Measurements from ENCODE around the gene LTN1.
A peak's percentile ranks its signal among the peaks of the same experiment; 100 is the strongest.
"Not testable (repeated sequence)": the region's sequence is repeated elsewhere in the genome, so short reads cannot be mapped to it uniquely, and the experiment has no call there.

Gene LTN1

DNA sequence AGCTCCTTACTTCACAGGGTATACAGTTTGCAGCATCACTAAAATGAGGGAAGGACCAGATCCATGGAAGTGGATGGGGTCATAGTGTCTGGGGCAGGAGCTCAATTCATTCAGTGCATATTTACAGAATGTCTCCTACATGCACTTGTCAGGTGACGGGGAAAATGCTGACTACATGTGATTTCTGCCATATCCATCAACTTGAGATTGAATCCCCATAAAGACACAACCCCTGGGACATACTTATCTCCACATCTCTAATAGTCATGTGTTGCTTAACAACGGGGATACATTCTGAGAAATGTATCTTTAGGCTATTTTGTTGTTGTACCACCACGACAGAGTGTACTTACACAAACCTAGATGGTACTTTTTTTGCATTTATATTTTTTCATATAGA lies 14.5 kb upstream of the LTN1 start:
- TF ChIP-seq CTCF (IDR thresholded peaks at IDR 0.05; ENCODE audit: extremely low read depth, missing control alignments) = no peak
- DNase-seq (ENCODE audit: low spot score) = no peak

DNA sequence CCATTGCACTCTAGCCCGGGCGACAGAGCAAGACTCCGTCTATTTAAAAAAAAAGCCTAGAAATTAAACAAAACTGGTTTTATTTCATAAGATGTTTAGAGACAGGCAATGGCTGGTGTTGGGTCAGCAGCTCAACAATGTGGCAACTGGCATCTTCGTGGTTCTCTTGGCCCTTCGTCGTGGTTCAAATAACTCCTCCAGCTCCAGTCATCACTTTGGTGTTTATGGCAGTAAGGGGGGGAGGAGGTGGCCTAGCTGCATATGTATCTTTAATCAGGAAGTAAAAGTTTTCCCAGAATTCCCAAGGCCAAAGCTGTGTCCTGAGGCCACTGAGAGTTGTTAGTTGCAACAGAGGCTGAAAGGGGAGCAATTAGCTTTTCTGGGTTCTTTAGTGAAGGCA lies 13.0 kb upstream of the LTN1 start:
- no peak for TF ChIP-seq CTCF (IDR thresholded peaks at IDR 0.05; ENCODE audit: extremely low read depth, missing control alignments)
- no peak for DNase-seq (ENCODE audit: low spot score)

GRCh38 chr21:29002442-29003144 lies 9.9 kb upstream of the LTN1 start:
- no peak for TF ChIP-seq CTCF (IDR thresholded peaks at IDR 0.05; ENCODE audit: extremely low read depth, missing control alignments)
- DNase-seq (ENCODE audit: low spot score) = peak; percentile 96

DNA sequence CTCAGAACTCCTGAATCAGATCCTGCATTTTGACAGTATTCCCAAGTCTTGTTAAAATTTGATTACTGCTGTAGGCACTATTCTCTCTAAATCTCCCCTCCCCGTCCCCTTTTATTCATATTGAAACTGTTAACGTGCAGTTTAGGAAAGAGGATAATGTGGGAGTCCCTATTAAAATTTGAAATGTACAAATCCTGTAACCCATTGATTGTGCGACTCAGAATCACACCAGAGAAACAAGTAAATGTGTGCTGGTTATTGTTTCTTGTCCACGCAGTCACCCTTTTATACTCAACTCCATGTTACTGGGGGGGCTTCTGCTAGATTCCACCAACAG lies 584 bp upstream of the LTN1 start:
- TF ChIP-seq CTCF (IDR thresholded peaks at IDR 0.05; ENCODE audit: extremely low read depth, missing control alignments) = no peak
- no peak for DNase-seq (ENCODE audit: low spot score)

DNA sequence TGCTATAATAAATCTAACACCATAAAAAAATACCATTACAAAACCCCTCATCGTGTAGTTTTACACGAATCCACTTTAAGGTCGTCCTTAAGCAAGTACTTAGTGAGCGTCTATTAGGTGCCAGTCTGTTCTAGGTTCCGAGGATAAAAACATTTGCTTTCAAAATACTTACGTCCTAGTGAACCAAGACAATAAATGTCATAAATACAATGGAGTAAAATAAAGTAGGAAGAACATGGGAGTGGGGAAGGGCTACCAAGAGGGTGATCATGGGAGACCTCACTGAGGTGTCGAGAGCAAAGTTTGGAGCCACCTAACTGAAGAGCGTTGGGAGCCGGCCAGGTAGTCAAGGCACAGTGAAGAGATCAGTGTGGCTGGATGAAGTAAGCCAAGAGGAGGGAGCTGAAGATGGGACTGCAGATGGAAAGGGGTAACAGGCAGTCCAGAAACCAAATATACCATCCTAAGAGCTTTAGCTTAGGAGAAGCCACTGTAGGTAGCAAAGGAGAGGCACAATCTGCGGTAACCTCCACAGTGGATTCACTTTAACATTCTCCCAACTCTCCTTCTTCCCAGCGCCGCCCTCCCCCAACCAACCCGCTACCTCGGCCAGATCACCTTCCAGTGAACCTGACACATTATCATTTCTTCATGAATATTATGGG lies 684 bp downstream of the LTN1 start:
- no peak for DNase-seq (ENCODE audit: low spot score)
- no peak for TF ChIP-seq CTCF (IDR thresholded peaks at IDR 0.05; ENCODE audit: extremely low read depth, missing control alignments)

DNA sequence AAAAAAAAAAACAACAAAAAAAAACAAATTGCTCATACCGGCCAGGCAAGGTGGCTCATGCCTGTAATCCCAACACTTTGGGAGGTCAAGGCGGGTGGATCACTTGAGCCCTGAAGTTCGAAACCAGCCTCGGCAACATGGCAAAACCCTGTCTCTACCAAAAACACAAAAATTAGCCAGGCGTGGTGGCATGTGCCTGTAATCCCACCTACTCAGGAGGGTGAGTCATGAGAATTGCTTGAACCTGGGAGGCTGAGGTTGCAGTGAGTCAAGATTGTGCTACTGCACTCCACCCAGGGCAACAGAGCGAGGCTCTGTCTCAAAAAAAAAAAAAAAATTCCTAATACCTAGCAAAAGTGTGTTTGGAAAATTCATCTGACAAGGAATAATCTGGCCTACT lies 4.5 kb downstream of the LTN1 start:
- not testable (repeated sequence) for DNase-seq (ENCODE audit: low spot score)

DNA sequence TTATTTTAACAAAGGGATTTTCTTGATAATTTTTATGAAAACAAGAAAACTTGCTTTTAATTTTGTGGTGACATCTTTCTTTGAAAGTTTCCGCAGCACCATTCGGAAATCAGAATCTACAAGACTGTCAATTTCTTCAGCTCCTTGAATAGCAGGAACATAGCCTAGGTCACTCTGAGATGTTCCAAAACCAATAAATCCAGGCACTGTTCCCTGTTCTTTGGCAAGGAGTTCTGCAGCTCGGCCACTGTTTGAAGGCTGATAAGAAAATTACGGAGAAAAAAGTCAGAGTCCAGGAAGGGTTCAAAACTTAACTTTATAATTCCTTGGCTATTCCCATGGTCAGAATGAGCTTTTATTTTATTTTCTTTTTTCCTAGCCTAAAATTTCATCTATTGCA lies 6.0 kb downstream of the LTN1 start:
- no peak for TF ChIP-seq CTCF (IDR thresholded peaks at IDR 0.05; ENCODE audit: extremely low read depth, missing control alignments)
- DNase-seq (ENCODE audit: low spot score) = no peak

- no peak for DNase-seq (ENCODE audit: low spot score)
- TF ChIP-seq CTCF (IDR thresholded peaks at IDR 0.05; ENCODE audit: extremely low read depth, missing control alignments) = no peak
Observed at GRCh38 chr21:28982637-28983036, 10.0 kb downstream of the LTN1 start.
